ENCODE data around the gene ALKBH1. TPM values are rescaled to one million over a fixed set of nuclear protein-coding genes. Genes with fewer than 3 reads are reported as not detected.

Gene ALKBH1
- total RNA-seq, 2 experiments from 2014 or later: 12.6 to 16.2 TPM

- H3K4me3 ChIP-seq (ENCODE audit: low read depth, low read length, poor library complexity, severe bottlenecking): no peak overlapping the region
- DNase-seq (ENCODE audit: low spot score): no peak
- intact Hi-C loops (cut with micrococcal nuclease; ENCODE audit: unreplicated experiment): loop anchor here (5.0 to 10.0 kb wide), 3 partner anchors 47 to 907 kb away; partner anchors contain the start of genes ALKBH1 and SLIRP
- no peak overlapping the region for H3K4me2 ChIP-seq (ENCODE audit: low read length)
- H3K4me1 ChIP-seq (ENCODE audit: insufficient read depth, low read length, poor library complexity, severe bottlenecking): peaks cover 6% of the 10 kb centered on the region
- H3K79me2 ChIP-seq (ENCODE audit: insufficient read depth, low read depth, low read length): no peaks in the 10 kb centered on the region
- BruUV-seq (replicated peaks): no TSS peak
- H4K20me1 ChIP-seq (ENCODE audit: insufficient read depth, low read length): no peaks in the 10 kb centered on the region
- ChIA-PET POLR2A (interaction anchor here (0.5 to 0.7 kb wide), 3 partner anchors 50 to 192 kb away, joined by 3 to 8 read pairs (median 3); no protein-coding TSS in a partner anchor), CTCF (ENCODE audit: unreplicated experiment) (no interaction called here)
- no peaks in the 10 kb centered on the region for H3K36me3 ChIP-seq (ENCODE audit: insufficient read depth, low read length)
- no peaks in the 10 kb centered on the region for H3K9me2 ChIP-seq (ENCODE audit: insufficient read depth, low read length)
- TF ChIP-seq, protein P1, sequence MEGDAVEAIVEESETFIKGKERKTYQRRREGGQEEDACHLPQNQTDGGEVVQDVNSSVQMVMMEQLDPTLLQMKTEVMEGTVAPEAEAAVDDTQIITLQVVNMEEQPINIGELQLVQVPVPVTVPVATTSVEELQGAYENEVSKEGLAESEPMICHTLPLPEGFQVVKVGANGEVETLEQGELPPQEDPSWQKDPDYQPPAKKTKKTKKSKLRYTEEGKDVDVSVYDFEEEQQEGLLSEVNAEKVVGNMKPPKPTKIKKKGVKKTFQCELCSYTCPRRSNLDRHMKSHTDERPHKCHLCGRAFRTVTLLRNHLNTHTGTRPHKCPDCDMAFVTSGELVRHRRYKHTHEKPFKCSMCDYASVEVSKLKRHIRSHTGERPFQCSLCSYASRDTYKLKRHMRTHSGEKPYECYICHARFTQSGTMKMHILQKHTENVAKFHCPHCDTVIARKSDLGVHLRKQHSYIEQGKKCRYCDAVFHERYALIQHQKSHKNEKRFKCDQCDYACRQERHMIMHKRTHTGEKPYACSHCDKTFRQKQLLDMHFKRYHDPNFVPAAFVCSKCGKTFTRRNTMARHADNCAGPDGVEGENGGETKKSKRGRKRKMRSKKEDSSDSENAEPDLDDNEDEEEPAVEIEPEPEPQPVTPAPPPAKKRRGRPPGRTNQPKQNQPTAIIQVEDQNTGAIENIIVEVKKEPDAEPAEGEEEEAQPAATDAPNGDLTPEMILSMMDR (conservative IDR thresholded peaks at IDR 0.05; ENCODE audit: low read length): no peak
- no peak for TF ChIP-seq EZH2phosphoT487 (IDR thresholded peaks at IDR 0.05; ENCODE audit: borderline replicate concordance, low read depth, low read length)
- H3K27ac ChIP-seq (ENCODE audit: low read depth, low read length, poor library complexity, severe bottlenecking): no peak overlapping the region
- no peak overlapping the region for H2AFZ ChIP-seq (ENCODE audit: low read length)
- H3K9me3 ChIP-seq (ENCODE audit: low read length): no peaks in the 10 kb centered on the region
These were observed 48.0 kb downstream of the ALKBH1 start for GRCh38 chr14:77659831-77660230.

DNA sequence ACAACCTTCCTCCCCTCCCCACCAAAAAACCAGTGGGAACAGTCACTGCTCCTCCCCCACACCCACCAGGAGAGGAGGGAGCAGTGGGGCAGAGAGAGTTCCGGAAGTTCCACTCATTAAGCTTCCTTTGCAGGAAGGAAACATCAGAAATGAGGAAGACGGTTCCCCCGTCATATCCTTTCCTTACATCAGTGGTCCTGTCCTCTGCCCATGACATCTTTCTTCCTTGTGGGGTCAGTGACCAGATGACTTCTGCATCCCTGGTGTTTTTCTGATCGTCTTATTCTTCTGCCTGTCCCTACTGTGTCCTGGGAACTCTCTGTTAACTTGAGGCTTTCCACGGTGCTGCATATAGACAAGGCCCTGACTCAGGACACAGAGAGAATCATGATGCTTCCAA is 50.5 kb downstream of the ALKBH1 start:
- Histone ChIP-seq H3K9me2 (ENCODE audit: insufficient read depth, low read length) (no peaks in the 10 kb centered on the region), H3K27ac (ENCODE audit: low read depth, low read length, poor library complexity, severe bottlenecking) (no peak overlapping the region), H4K20me1 (ENCODE audit: insufficient read depth, low read length) (no peaks in the 10 kb centered on the region), H3K4me3 (ENCODE audit: low read depth, low read length, poor library complexity, severe bottlenecking) (no peak overlapping the region), H2AFZ (ENCODE audit: low read length) (peak overlapping the region; percentile 76; the same call in 1 of the 2 replicates), H3K4me1 (ENCODE audit: insufficient read depth, low read length, poor library complexity, severe bottlenecking) (peaks cover 6% of the 10 kb centered on the region), H3K4me2 (ENCODE audit: low read length) (0 out of 2 replicates have a peak overlapping the region, but pooled peaks have one; percentile 7), H3K9me3 (ENCODE audit: low read length) (no peaks in the 10 kb centered on the region), H3K79me2 (ENCODE audit: insufficient read depth, low read depth, low read length) (no peaks in the 10 kb centered on the region), H3K36me3 (ENCODE audit: insufficient read depth, low read length) (no peaks in the 10 kb centered on the region)
- ChIA-PET CTCF (ENCODE audit: unreplicated experiment) (no interaction called here), POLR2A (no interaction called here)
- TF ChIP-seq, protein P1 (conservative IDR thresholded peaks at IDR 0.05; ENCODE audit: low read length): no peak
- TF ChIP-seq EZH2phosphoT487 (IDR thresholded peaks at IDR 0.05; ENCODE audit: borderline replicate concordance, low read depth, low read length): no peak
- intact Hi-C loops (cut with micrococcal nuclease; ENCODE audit: unreplicated experiment): loop anchor here (5.0 to 10.0 kb wide), 3 partner anchors 50 to 910 kb away; partner anchors contain the start of genes ALKBH1 and SLIRP
- DNase-seq (ENCODE audit: low spot score): peak; percentile 12
- no TSS peak for BruUV-seq (replicated peaks)

- intact Hi-C loops (cut with micrococcal nuclease; ENCODE audit: unreplicated experiment): loop anchor here (10.0 kb wide), 1 partner anchor 331 kb away; no protein-coding TSS in a partner anchor
- H3K4me1 ChIP-seq (ENCODE audit: insufficient read depth, low read length, poor library complexity, severe bottlenecking): peaks cover 6% of the 10 kb centered on the region
- H3K36me3 ChIP-seq (ENCODE audit: insufficient read depth, low read length): no peaks in the 10 kb centered on the region
- no peak overlapping the region for H2AFZ ChIP-seq (ENCODE audit: low read length)
- H3K9me2 ChIP-seq (ENCODE audit: insufficient read depth, low read length): no peaks in the 10 kb centered on the region
- ChIA-PET POLR2A (no interaction called here), CTCF (ENCODE audit: unreplicated experiment) (interaction anchor here (1.1 kb wide), 1 partner anchor 912 kb away, joined by 5 read pairs; no protein-coding TSS in a partner anchor)
- no peak overlapping the region for H3K4me2 ChIP-seq (ENCODE audit: low read length)
- H3K79me2 ChIP-seq (ENCODE audit: insufficient read depth, low read depth, low read length): no peaks in the 10 kb centered on the region
- BruUV-seq (replicated peaks): no TSS peak
- no peaks in the 10 kb centered on the region for H3K9me3 ChIP-seq (ENCODE audit: low read length)
- TF ChIP-seq, protein P1 (conservative IDR thresholded peaks at IDR 0.05; ENCODE audit: low read length): no peak
- no peak for TF ChIP-seq EZH2phosphoT487 (IDR thresholded peaks at IDR 0.05; ENCODE audit: borderline replicate concordance, low read depth, low read length)
- no peak for DNase-seq (ENCODE audit: low spot score)
- no peak overlapping the region for H3K27ac ChIP-seq (ENCODE audit: low read depth, low read length, poor library complexity, severe bottlenecking)
- H4K20me1 ChIP-seq (ENCODE audit: insufficient read depth, low read length): no peaks in the 10 kb centered on the region
- H3K4me3 ChIP-seq (ENCODE audit: low read depth, low read length, poor library complexity, severe bottlenecking): no peak overlapping the region
These were observed 53.8 kb downstream of the ALKBH1 start for GRCh38 chr14:77654001-77654441.
